Keratinocyte (primary cell): ENCODE data around the gene EMX1. TPM values are rescaled to one million over a fixed set of nuclear protein-coding genes. Genes with fewer than 3 reads are reported as not detected.

Experiments used
- DNase-seq: peaks from one replicate; pipeline ENCODE4 v3.0.0-alpha.2; 2011; ENCODE audit warnings: low read depth, missing footprints, low spot score
- FAIRE-seq: peaks from 2 replicates; lab custom pipeline; 2011; peaks lifted over from hg19 to GRCh38; lab: Jason Lieb, UNC
- H2AFZ ChIP-seq: 2 replicates; pipeline ENCODE4 v1.6.0; 2012; ENCODE audit warnings: low read length, control low read depth, inconsistent platforms; ENCODE audit not compliant: control insufficient read depth
- H3K27ac ChIP-seq: 2 replicates; pipeline ENCODE4 v1.5.1; 2011; ENCODE audit warnings: low read length; ENCODE audit not compliant: control insufficient read depth, insufficient read depth
- H3K27me3 ChIP-seq: 3 replicates; pipeline ENCODE4 v1.6.0; 2011; ENCODE audit warnings: low read length; ENCODE audit not compliant: control insufficient read depth, insufficient read depth; ENCODE audit errors: extremely low read depth
- H3K36me3 ChIP-seq, 2 experiments: 2 replicates in 1 of 2; 3 replicates in 1 of 2; pipeline ENCODE4 v1.5.1; 2011; ENCODE audit warnings: low read length in 2 of 2, mild to moderate bottlenecking in 1 of 2; ENCODE audit not compliant: control insufficient read depth in 2 of 2, insufficient read depth in 2 of 2; ENCODE audit errors: extremely low read depth in 1 of 2
- H3K4me1 ChIP-seq: 3 replicates; pipeline ENCODE4 v1.5.1; 2011; ENCODE audit warnings: low read length; ENCODE audit not compliant: control insufficient read depth, insufficient read depth; ENCODE audit errors: extremely low read depth
- H3K4me2 ChIP-seq: 3 replicates; pipeline ENCODE4 v1.6.0; 2011; ENCODE audit warnings: low read depth, low read length; ENCODE audit not compliant: control insufficient read depth, insufficient read depth; ENCODE audit errors: extremely low read depth
- H3K4me3 ChIP-seq, 3 experiments: fragments of 200-600 bp in 1 of 3; sonication (generic) in 1 of 3; 2 replicates in 2 of 3; 3 replicates in 1 of 3; pipeline ENCODE4 v1.5.1; 2011 to 2016; ENCODE audit warnings: low read length in 3 of 3, mild to moderate bottlenecking in 3 of 3, control low read depth in 2 of 3, inconsistent platforms in 1 of 3, low read depth in 1 of 3, mixed read lengths in 1 of 3, mixed run types in 1 of 3, moderate library complexity in 1 of 3; ENCODE audit not compliant: control insufficient read depth in 2 of 3, insufficient read depth in 2 of 3; ENCODE audit errors: extremely low read depth in 1 of 3
- H3K79me2 ChIP-seq: 2 replicates; pipeline ENCODE4 v1.6.0; 2012; ENCODE audit warnings: low read length; ENCODE audit not compliant: control insufficient read depth, insufficient read depth
- H3K9ac ChIP-seq: 3 replicates; pipeline ENCODE4 v1.6.0; 2011; ENCODE audit warnings: low read length; ENCODE audit not compliant: control insufficient read depth, insufficient read depth; ENCODE audit errors: extremely low read depth
- H3K9me1 ChIP-seq: 3 replicates; pipeline ENCODE4 v1.6.0; 2011; ENCODE audit warnings: low read length; ENCODE audit not compliant: control insufficient read depth, insufficient read depth; ENCODE audit errors: extremely low read depth
- H3K9me3 ChIP-seq: 2 replicates; pipeline ENCODE4 v1.5.1; 2012; ENCODE audit warnings: low read depth, low read length; ENCODE audit not compliant: control insufficient read depth
- H4K20me1 ChIP-seq: 3 replicates; pipeline ENCODE4 v1.6.0; 2011; ENCODE audit warnings: low read length; ENCODE audit not compliant: control insufficient read depth, insufficient read depth; ENCODE audit errors: extremely low read depth
- EZH2 ChIP-seq: IDR thresholded peaks from one replicate; pipeline ENCODE4 v1.6.1; 2012; ENCODE audit warnings: inconsistent platforms, mild to moderate bottlenecking, low read length, moderate library complexity
- dilution Hi-C: fragments of 300-500 bp; cut with MboI; formaldehyde crosslinking; loops from one replicate; pipeline ENCODE4 v1.7.0; 2020; ENCODE audit warnings: low sequenced_read_pairs; ENCODE audit not compliant: extremely low pct_ligation_motif_present
- polyA plus RNA-seq, 5 experiments: library from polyadenylated mRNA; depleted of rRNA in 3 of 5; stranded (reverse) in 3 of 5; stranded (forward) in 1 of 5; unstranded in 1 of 5; fragments of >200 nt; gene quantifications; 1 replicate in 1 of 5; 2 replicates in 3 of 5; 3 replicates in 1 of 5; pipeline versions ENCODE4 v1.2.1 to v1.2.3, GENCODE V29; 2011 to 2012; ENCODE audit warnings: missing spikeins in 2 of 5, low read depth in 1 of 5, low replicate concordance in 1 of 5
- TF ChIP-seq, protein P1 (sequence below), 3 experiments: IDR thresholded peaks in 1 of 3; conservative IDR thresholded peaks in 1 of 3; optimal IDR thresholded peaks in 1 of 3; 2 replicates in 2 of 3; 3 replicates in 1 of 3; pipeline versions ENCODE3 to v1.5.1; 2011; ENCODE audit warnings: low read length in 3 of 3, mild to moderate bottlenecking in 3 of 3, moderate library complexity in 2 of 3, control low read depth in 1 of 3, inconsistent platforms in 1 of 3; ENCODE audit not compliant: insufficient read depth in 2 of 3; ENCODE audit errors: extremely low read depth in 1 of 3

Gene EMX1
- polyA plus RNA-seq, 1 donor (not counting 4 experiments of a cell fraction or from before 2014, with no cell fraction given): not detected

GRCh38 chr2:72887740-72888437 is 29.4 kb upstream of the EMX1 start:
- Histone ChIP-seq H3K27ac (peak overlapping the region; percentile 28), H3K4me3 (peak overlapping the region; percentile 43 to 81 (median 78)), H3K27me3 (no peaks in the 10 kb centered on the region), H2AFZ (peak overlapping the region; percentile 94), H3K36me3 (peaks cover 12% of the 10 kb centered on the region in 2 experiments), H3K4me1 (peaks cover 12% of the 10 kb centered on the region), H4K20me1 (peaks cover 3% of the 10 kb centered on the region), H3K79me2 (peaks cover 2% of the 10 kb centered on the region), H3K9me1 (no peaks in the 10 kb centered on the region), H3K9ac (peak overlapping the region; percentile 71), H3K9me3 (no peaks in the 10 kb centered on the region), H3K4me2 (peak overlapping the region; percentile 94)
- no peak for TF ChIP-seq EZH2
- TF ChIP-seq, protein P1, sequence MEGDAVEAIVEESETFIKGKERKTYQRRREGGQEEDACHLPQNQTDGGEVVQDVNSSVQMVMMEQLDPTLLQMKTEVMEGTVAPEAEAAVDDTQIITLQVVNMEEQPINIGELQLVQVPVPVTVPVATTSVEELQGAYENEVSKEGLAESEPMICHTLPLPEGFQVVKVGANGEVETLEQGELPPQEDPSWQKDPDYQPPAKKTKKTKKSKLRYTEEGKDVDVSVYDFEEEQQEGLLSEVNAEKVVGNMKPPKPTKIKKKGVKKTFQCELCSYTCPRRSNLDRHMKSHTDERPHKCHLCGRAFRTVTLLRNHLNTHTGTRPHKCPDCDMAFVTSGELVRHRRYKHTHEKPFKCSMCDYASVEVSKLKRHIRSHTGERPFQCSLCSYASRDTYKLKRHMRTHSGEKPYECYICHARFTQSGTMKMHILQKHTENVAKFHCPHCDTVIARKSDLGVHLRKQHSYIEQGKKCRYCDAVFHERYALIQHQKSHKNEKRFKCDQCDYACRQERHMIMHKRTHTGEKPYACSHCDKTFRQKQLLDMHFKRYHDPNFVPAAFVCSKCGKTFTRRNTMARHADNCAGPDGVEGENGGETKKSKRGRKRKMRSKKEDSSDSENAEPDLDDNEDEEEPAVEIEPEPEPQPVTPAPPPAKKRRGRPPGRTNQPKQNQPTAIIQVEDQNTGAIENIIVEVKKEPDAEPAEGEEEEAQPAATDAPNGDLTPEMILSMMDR (optimal IDR thresholded peaks at IDR 0.05 in 1 of 3, IDR thresholded peaks at IDR 0.05 in 1 of 3, conservative IDR thresholded peaks at IDR 0.05 in 1 of 3; ENCODE audit: extremely low read depth in 1 of 3, insufficient read depth in 2 of 3, low read length in 3 of 3): peak in 2 of 3 experiments; percentile 98 to 99
- DNase-seq (no peak), FAIRE-seq (no peak)
- dilution Hi-C loops: no loop called here

GRCh38 chr2:72888438-72889202 is 28.7 kb upstream of the EMX1 start:
- H3K79me2 ChIP-seq: peaks cover 2% of the 10 kb centered on the region
- no peak overlapping the region for H3K27ac ChIP-seq
- no peak overlapping the region for H3K9ac ChIP-seq
- peaks cover 12% of the 10 kb centered on the region in 2 experiments for H3K36me3 ChIP-seq
- no peak for TF ChIP-seq EZH2
- TF ChIP-seq, protein P1 (optimal IDR thresholded peaks at IDR 0.05 in 1 of 3, IDR thresholded peaks at IDR 0.05 in 1 of 3, conservative IDR thresholded peaks at IDR 0.05 in 1 of 3; ENCODE audit: extremely low read depth in 1 of 3, insufficient read depth in 2 of 3, low read length in 3 of 3): no peak
- peaks cover 3% of the 10 kb centered on the region for H4K20me1 ChIP-seq
- no peak for FAIRE-seq
- no peaks in the 10 kb centered on the region for H3K27me3 ChIP-seq
- no peak overlapping the region for H3K4me3 ChIP-seq
- no peaks in the 10 kb centered on the region for H3K9me1 ChIP-seq
- peaks cover 12% of the 10 kb centered on the region for H3K4me1 ChIP-seq
- no peak overlapping the region for H2AFZ ChIP-seq
- dilution Hi-C loops: no loop called here
- no peak for DNase-seq
- H3K4me2 ChIP-seq: peak overlapping the region; percentile 94
- no peaks in the 10 kb centered on the region for H3K9me3 ChIP-seq
